SK-N-SH treated with all-trans-retinoic acid at 6 μM for 48 hours (cell line): ENCODE measurements around the gene RFK.

ENCODE experiments used
- BACH2 ChIP-seq: fragments of 250-450 bp; sonication (Bioruptor Pico); IDR thresholded peaks from 2 replicates; pipeline ENCODE4 v1.9.0; 2021; ENCODE audit warnings: mild to moderate bottlenecking, borderline replicate concordance
- CREB5 ChIP-seq: fragments of 250-450 bp; sonication (Bioruptor Pico); IDR thresholded peaks from 2 replicates; pipeline ENCODE4 v1.5.1; 2020; ENCODE audit warnings: low read depth, mild to moderate bottlenecking, moderate library complexity
- GLIS3 ChIP-seq: fragments of 250-450 bp; sonication (Bioruptor Pico); IDR thresholded peaks from 2 replicates; pipeline ENCODE4 v1.5.0; 2020; ENCODE audit warnings: mild to moderate bottlenecking, moderate library complexity
- OSR1 ChIP-seq: fragments of 250-450 bp; sonication (Bioruptor Pico); IDR thresholded peaks from 2 replicates; pipeline ENCODE4 v1.8.0; 2022; ENCODE audit warnings: moderate library complexity, mild to moderate bottlenecking, inconsistent platforms
- PATZ1 ChIP-seq: fragments of 250-450 bp; sonication (Bioruptor Pico); IDR thresholded peaks from 2 replicates; pipeline ENCODE4 v1.8.0; 2020; ENCODE audit warnings: mild to moderate bottlenecking, moderate library complexity, borderline replicate concordance
- RARB ChIP-seq: fragments of 250-450 bp; sonication (Bioruptor Pico); IDR thresholded peaks from 2 replicates; pipeline ENCODE4 v1.8.0; 2021; ENCODE audit warnings: mild to moderate bottlenecking, moderate library complexity
- TCF4 ChIP-seq: fragments of 250-450 bp; sonication (Bioruptor Pico); IDR thresholded peaks from 2 replicates; pipeline ENCODE4 v1.8.0; 2021; ENCODE audit warnings: mild to moderate bottlenecking, moderate library complexity, borderline replicate concordance
- TOX ChIP-seq: fragments of 250-450 bp; sonication (Bioruptor Pico); IDR thresholded peaks from 2 replicates; pipeline ENCODE4 v1.8.0; 2021; ENCODE audit warnings: mild to moderate bottlenecking, moderate library complexity, borderline replicate concordance
- ZC3H10 ChIP-seq: fragments of 250-450 bp; sonication (Bioruptor Pico); IDR thresholded peaks from 2 replicates; pipeline ENCODE4 v1.5.1; 2021; ENCODE audit warnings: mild to moderate bottlenecking, moderate library complexity
- ZFP3 ChIP-seq: fragments of 250-450 bp; sonication (Bioruptor Pico); IDR thresholded peaks from 2 replicates; pipeline ENCODE4 v1.5.0; 2020; ENCODE audit warnings: mild to moderate bottlenecking, moderate library complexity
- ZFP30 ChIP-seq: fragments of 450-650 bp; formaldehyde crosslinking; IDR thresholded peaks from 2 replicates; pipeline ENCODE4 v1.5.0; 2022; ENCODE audit warnings: mild to moderate bottlenecking, moderate library complexity
- ZNF70 ChIP-seq: fragments of 450-650 bp; formaldehyde crosslinking; IDR thresholded peaks from 2 replicates; pipeline ENCODE4 v1.5.0; 2020; ENCODE audit warnings: mild to moderate bottlenecking, moderate library complexity
- ZNF8 ChIP-seq: fragments of 450-650 bp; formaldehyde crosslinking; IDR thresholded peaks from 2 replicates; pipeline ENCODE4 v1.5.0; 2020; ENCODE audit warnings: mild to moderate bottlenecking, moderate library complexity

- TF ChIP-seq TCF4 (CRISPR knock-in tag) (no peak), ZC3H10 (CRISPR knock-in tag) (no peak), PATZ1 (CRISPR knock-in tag) (no peak), OSR1 (CRISPR knock-in tag) (no peak), ZNF8 (no peak), BACH2 (CRISPR knock-in tag) (no peak), CREB5 (CRISPR knock-in tag) (no peak), ZFP30 (CRISPR knock-in tag) (no peak), ZFP3 (no peak), RARB (no peak), ZNF70 (CRISPR knock-in tag) (no peak), TOX (CRISPR knock-in tag) (no peak), GLIS3 (no peak)
Observed at GRCh38 chr9:76357555-76357954, 36.7 kb downstream of the RFK start.
